ENCODE data around the gene HLA-DPB1.

DNA sequence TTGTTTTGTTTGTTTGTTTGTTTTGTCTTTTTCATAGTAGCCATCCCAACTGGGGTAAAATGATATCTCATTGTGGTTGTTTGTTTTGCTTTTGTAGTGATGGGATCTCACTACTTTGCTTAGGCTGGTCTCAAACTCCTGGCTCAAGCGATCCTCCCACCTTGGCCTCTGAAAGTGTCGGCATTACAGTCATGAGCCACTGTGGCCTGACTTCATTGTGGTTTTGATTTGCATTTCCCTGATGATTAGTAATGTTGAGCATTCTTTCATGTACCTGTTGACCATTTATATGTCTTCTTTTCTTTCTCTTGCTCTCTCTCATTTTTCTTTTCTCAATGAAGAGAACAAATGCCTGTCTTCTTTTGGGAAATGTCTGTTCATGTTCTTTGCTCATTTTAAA lies 35.6 kb upstream of the HLA-DPB1 start:
- TF ChIP-seq CTCF (conservative IDR thresholded peaks at IDR 0.05) (no peak), EZH2 (IDR thresholded peaks at IDR 0.05; ENCODE audit: low read depth) (no peak)

Measured in PC-9 (cell line).